ENCODE results near the gene FAM13A. TPM values are rescaled to one million over a fixed set of nuclear protein-coding genes. Genes with fewer than 3 reads are reported as not detected.
A peak's percentile ranks its signal among the peaks of the same experiment; 100 is the strongest.
"Not testable (repeated sequence)": the region's sequence is repeated elsewhere in the genome, so short reads cannot be mapped to it uniquely, and the experiment has no call there.

Gene FAM13A
- total RNA-seq, 1 donor from 2014 or later: 16.8 TPM

DNA sequence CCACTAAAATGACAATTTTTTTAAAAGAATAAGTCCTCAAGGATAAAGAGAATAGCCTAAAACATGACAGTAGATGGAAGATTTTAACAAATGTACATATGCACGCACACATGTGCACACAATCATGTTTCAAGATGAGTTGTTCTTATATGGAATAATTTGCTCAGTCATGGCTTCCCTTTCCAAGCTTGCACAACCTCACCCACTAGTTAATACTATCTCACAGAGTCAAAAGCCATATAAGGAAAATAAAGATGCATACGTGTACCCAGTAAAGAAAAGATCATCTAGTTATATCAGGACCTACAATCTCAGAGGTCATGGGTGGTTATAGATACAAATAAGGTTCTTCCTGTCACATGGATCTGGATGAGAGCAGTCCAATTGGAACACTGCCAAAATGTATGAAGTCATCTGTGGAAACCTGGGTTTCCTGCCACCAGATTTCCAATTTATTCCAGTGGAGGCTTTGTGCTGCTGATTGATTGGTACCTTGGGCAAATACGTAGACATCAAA, 56.1 kb downstream of the FAM13A start:
- peak; percentile 61 for DNase-seq (ENCODE audit: low read depth)

DNA sequence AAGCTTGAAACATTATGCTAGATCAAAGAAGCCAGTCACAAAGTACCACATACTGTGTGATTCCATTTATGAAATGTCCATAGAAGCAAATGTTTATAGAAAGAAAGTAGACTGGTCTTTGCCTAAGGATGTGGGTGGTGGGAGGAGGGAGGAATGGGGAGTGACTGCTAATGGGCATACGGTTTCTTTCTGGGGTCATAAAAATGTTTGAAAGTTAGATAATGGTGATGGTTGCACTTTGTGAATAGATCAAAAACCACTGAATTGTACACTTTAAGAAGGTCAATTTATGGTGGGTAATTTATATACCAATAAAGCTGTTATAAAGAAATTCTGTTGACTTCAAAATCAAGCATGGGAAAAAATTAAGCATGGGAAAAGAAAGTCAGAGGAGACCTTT, 56.6 kb downstream of the FAM13A start:
- DNase-seq (ENCODE audit: low read depth): no peak

DNA sequence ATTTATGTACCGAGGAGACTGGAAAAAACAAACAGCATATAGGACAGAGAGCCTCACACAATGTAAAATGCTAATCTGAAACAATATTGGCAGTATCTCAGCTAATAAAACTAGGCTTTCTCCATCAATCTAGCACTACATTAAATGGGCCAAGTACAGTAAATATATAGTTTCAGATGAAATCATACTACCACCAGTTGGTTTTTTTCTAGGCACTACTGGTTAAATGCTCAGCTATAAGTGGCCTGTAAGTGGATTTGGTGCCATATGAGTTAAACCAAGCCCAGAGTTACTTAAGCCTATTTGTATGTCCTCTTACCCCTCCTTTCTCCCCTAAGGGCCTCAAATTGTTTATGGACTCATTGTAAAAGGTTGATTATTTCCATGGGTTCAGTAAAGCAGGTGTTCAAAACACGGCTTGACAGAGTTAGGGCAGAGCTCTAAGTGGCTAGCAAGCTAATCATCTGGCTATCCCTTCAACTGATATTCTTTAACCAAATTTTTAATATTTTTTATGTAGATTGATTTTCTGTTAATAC, 57.5 kb downstream of the FAM13A start:
- DNase-seq (ENCODE audit: low read depth): no peak

DNA sequence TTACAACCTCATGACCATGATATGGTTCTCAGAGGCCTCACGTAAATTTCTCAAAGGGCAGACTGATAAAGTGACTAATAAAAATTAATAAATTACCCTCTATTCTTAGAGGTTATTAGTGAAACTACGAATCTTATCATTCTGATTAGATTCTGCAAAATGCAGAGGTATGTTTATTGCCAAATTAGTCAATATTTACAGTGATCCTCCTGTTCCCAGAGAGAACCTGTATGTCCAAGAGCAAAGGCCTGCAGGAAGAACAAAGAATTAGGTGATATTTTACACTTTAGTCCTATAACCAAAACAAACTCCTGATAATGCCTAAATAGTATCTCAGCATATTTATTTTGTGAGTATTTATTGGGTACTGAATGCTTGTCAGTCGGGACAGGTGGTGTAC, 58.1 kb downstream of the FAM13A start:
- DNase-seq (ENCODE audit: low read depth): no peak

DNA sequence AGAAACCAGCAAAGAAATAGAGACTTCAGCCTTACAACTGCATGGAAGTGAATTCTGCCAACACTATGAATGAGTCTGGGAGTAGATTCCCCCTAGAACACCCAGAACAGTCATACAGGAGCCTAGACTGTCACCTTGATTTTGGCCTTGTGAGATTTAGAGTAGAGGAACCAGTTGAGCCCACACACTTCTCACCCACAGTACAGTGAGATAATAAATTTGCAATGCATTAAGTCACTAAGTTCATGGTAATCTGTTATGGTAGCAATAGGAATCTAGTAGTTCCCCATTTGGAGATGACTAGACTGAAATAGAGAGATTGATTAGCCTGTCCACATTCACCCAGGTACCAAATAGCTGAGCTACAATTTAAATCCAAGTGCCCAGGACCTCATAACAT, 59.0 kb downstream of the FAM13A start:
- no peak for DNase-seq (ENCODE audit: low read depth)

DNA sequence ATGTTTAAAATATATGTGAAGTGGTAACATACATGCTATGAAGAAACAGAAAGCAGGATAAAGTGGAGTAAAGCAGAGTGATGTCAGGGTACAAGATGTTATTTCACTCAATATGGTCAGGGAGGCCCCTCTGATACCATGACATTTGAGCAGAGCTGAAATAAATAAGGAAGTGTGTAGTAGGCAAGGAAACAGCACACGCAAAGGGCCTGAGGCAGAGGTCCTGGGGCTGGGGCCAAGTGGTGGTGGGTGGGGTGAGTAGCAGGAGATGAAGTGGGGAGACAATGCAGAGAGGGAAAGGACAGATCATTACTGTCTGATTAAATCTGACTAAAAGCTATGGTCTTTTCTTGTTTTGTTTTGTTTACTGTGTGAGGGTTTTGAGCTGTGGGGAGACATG, 61.1 kb downstream of the FAM13A start:
- DNase-seq (ENCODE audit: low read depth): no peak

GRCh38 chr4:88995257-88995656, 61.7 kb downstream of the FAM13A start:
- not testable (repeated sequence) for DNase-seq (ENCODE audit: low read depth)

GRCh38 chr4:88993246-88993645, 63.7 kb downstream of the FAM13A start:
- DNase-seq (ENCODE audit: low read depth): no peak

- no peak for DNase-seq (ENCODE audit: low read depth)
Measured at GRCh38 chr4:88991746-88992145, 65.2 kb downstream of the FAM13A start.

- DNase-seq (ENCODE audit: low read depth): peak; percentile 60
Measured at GRCh38 chr4:88989990-88990389, 67.0 kb downstream of the FAM13A start.

DNA sequence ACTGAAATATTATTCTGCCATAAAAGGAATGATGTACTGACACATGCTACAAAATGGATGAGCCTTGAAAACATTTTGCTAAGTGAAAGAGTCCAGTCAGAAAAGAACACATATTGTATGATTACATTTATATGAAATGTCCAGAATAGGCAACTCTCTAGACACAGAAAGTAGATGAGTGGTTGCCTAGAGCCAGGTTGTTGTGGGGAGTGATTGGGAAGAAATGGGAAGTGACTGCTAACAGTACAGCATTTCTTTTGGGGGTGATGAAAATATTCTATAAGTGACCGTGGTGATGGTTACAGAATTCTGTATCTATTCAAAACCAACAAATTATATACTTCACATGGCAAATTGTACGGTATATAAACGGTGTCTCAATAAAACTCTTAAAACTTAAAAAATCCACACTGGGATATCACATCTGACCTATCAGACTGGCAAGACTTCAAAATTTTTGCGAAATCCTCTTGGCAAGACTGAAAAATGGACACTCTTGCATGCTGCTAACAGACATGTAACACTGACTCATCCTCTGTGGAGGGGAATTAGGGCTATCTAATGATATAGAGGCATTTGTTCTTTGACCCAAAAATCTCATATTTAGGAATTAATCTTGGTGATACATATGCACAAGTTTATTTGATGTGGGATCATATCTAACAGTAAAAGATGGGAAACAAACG, 71.8 kb downstream of the FAM13A start:
- DNase-seq (ENCODE audit: low read depth): peak; percentile 64

DNA sequence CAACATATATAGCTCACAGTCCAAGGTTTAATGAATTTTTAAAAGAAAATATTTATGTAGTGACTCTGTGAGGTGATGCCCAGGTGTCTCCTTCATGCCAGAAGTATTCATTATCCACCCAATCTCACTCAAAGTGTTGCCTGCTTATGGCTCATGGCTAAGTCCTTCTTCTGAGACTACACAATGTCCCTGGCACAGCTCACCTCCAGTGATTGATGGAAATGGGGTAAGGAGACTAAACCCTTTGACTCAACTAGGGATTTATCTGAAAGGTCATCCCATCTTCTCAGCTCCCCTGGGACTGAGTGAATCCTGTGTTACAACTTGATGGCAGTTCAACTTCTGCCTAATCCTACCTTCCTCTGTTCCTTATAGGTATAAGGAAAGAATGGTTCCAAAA, 74.2 kb downstream of the FAM13A start:
- DNase-seq (ENCODE audit: low read depth): no peak

DNA sequence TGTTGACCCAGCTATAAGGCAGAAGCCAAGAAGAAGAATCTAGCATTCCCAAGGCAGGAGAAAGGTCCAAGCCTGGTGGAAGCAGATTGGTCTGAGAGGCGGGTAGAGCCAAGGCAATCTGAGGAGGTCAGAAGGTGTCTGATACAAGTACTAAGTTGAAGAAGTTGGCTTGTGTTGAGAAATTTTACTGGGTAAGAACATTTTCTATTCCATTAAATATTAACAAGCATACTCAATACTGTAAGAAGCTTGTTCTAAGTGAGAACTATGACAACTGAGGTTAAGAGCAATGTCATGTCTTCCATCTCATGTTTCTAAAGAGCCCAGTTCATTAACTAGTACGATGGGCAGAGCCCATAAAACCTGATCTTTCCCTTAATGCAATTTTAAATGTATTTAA, 75.0 kb downstream of the FAM13A start:
- DNase-seq (ENCODE audit: low read depth): no peak

DNA sequence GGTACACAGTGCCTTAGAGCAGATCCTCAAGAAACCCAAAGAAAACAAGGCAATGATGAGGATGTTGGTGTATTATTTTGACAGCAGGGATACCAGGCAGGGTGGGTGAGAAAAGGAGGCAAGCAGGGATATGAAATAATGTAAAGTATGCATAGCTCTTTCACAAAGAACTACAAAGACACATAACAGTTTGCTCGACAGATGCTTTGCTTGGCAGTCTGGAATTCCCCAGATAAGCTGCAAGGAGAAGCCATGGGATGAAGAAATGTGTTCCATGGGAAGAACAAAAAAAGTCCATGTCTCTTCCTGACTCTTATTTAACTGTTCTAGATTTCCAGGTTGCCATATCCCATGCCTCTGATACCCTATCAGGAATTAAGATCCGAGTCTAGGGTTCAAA, 75.4 kb downstream of the FAM13A start:
- DNase-seq (ENCODE audit: low read depth): no peak

GRCh38 chr4:88979276-88979675, 77.7 kb downstream of the FAM13A start:
- DNase-seq (ENCODE audit: low read depth): no peak

DNA sequence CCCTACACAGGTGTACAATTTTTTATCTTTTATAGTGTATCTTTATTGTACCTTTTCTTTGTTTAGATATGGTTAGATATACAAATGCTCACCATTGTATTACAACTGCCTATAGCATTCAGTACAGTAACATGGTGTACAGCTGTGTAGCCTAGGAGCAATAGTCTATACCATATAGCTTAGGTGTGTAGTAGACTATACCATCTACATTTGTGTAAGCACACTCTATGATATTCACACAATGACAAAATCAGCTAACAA, 80.3 kb downstream of the FAM13A start:
- DNase-seq (ENCODE audit: low read depth): no peak

- DNase-seq (ENCODE audit: low read depth): no peak
Measured at GRCh38 chr4:88975958-88976774, 80.8 kb downstream of the FAM13A start.

DNA sequence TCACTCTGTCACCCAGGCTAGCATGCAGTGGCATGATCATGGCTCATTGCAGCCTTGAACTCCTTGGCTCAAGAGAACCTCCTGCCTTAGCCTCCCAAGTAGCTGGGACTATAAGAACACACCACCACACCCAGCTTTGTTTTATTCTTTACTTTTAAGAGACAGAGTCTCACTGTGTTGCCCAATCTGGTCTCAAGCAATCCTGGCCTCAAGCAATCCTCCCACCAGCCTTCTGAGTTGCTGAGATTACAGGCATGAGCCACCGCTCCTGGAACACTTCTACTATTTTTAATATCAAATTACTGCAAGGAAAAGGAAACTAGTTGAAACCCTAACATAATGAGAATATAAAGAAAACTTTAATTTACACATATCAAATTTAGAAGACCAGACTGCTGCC, 85.4 kb downstream of the FAM13A start:
- DNase-seq (ENCODE audit: low read depth): no peak

GRCh38 chr4:88969746-88970145, 87.2 kb downstream of the FAM13A start:
- DNase-seq (ENCODE audit: low read depth): no peak

DNA sequence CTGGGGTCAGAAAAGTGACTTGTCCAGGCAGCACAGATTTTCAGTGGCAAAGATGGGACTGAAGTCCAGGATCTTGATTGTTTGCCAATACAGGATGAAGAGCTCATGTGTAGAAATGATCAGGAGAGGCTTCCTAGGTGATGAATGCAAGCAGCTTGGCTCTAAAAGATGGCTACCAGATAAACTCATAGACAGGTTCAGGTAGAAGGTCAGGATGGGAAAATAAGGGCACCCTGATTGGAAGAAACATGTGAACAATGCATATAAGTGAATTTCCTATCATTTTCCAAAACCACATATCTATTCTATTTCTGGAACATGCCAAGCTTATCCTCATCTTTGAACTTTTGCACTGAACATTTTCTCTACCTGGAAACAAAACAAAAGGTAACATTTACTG, 87.7 kb downstream of the FAM13A start:
- DNase-seq (ENCODE audit: low read depth): no peak

DNA sequence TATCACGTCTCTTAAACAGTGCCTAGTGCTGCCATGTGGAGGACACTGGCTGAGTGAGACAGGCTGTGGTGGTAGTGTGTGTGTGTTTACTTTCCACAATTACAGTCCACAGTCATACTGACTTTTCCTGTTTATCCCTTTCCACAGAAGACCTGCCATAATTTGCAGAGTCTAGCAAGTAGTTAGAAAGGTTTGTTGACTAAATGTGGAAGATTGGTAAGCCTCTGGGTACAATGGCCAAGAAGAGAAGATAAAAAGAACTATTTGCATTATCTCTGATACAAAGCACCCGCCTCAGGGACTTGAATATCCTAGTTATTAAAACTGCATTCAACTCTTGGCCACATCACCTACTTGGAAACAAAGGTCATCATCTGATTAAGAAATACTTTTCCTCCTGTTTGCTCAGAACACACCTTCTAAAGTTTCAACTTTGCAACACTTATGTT, 89.1 kb downstream of the FAM13A start:
- no peak for DNase-seq (ENCODE audit: low read depth)

DNA sequence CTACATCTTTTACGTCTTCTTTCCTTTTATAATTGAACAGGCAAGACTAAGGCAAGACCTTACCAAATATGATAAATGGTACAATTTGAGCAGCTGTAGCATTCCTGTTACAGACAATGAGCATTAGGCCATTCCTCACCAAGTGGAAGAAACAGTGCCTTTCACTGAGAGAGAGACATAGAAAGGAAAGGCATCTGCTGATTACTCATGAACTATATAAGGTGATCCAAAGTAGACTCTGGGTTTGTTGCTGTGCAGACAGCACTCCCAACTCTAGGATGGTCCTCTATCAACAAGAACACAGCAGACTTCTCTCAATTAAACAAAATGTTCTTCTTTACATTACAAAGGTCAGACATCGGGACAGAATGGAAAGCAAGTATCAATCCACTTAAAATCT, 91.9 kb downstream of the FAM13A start:
- no peak for DNase-seq (ENCODE audit: low read depth)

GRCh38 chr4:88964450-88964849, 92.5 kb downstream of the FAM13A start:
- DNase-seq (ENCODE audit: low read depth): peak; percentile 16

All from myocyte (in vitro differentiated cells).